NT2/D1 (cell line): ENCODE measurements around the gene GGT6.

Source experiments
- SUZ12 ChIP-seq: IDR thresholded peaks from 2 replicates; pipeline ENCODE4 v1.6.1; 2011; ENCODE audit not compliant: insufficient read length, insufficient read depth; ENCODE audit errors: extremely low read depth
- YY1 ChIP-seq: IDR thresholded peaks from 2 replicates; pipeline ENCODE4 v1.6.1; 2011; ENCODE audit not compliant: insufficient read length, insufficient read depth
- ZNF274 ChIP-seq: IDR thresholded peaks from 2 replicates; pipeline ENCODE4 v1.6.1; 2011; ENCODE audit warnings: mild to moderate bottlenecking, low read depth, low read length

DNA sequence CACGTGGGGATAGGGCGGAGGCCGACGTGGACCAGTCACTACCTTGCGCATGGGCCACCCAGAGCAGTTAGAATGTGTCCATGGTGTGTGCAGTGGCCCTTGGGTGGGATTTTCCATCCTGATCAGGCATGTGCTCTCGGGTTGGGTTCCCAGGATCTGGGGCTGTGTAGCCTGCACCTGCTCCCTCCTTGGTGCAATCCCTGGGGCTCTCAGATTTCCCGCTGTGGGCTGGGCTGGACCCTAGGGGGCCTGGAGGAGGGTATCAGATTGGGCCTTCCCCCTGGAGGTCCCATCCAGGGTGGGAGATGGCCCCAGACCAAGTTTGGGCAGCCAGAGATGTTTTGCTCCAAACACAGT is 25.2 kb upstream of the GGT6 start:
- TF ChIP-seq YY1 (no peak), ZNF274 (no peak), SUZ12 (no peak)
